K562 treated with DMSO at 1 percent for 24 hours (cell line): ENCODE results near the gene SH2D7. TPM values are rescaled to one million over a fixed set of nuclear protein-coding genes. Genes with fewer than 3 reads are reported as not detected.

Source experiments
- total RNA-seq: library from RNA; unstranded; fragments of 300-600 nt; gene quantifications from 2 replicates; pipeline ENCODE4 v1.2.3, GENCODE V29; 2022; ENCODE audit warnings: low read depth; ENCODE audit not compliant: insufficient read depth

The SH2D7 gene
- total RNA-seq: 0.21 TPM in 1 of 2 replicates, not detected in the other

GRCh38 chr15:78092261-78093041, at the start of gene SH2D7:
TSS of gene SH2D7 (plus strand) at chr15:78092561. CDS start at chr15:78092585, 24 bp downstream.

DNA sequence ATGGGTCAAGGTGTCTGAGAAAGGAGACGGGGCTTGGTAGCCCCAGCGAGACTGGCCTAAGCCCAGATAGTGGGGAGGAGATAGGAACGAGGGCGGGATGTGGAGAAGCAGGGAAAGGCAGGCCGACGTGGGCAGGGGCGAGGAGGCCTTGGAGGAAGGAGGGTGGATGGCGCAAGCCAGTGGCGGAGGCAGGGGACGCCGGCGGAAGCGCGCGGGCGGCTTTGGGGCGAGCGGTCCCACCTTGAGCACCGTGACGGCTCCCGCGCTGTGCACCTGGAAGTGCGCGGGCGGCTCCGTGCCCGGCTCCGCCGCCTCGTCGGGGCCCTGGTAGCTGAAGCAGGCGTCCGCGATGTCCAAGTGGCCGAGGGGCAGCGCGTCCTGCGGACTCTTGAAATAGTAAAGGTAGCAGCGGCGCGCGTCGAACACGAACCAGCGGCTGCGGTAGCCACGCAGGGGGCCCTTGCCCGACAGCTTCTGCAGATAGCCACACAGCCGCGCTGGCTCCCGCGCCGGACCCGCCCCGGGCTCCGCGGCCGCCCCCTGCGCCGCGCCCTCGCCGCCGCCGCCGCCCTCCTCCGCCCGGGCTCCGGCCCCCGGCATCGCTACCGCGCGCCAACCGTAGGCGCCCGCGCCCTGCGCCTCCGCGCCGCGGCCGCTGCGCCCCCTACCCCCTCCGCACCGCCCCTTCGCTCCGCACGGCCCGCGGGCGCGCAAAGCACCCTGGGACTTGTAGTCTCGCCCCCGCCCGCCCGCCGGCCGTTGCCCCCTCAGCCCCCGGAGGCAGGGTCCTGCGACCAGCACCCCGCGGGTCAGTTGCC, 15.1 kb upstream of the SH2D7 start, which contains the start of gene TBC1D2B:
TSS of gene TBC1D2B (minus strand) at position 659 of the 818 bp plus-strand sequence. CDS start at position 600, 59 bp downstream.

DNA sequence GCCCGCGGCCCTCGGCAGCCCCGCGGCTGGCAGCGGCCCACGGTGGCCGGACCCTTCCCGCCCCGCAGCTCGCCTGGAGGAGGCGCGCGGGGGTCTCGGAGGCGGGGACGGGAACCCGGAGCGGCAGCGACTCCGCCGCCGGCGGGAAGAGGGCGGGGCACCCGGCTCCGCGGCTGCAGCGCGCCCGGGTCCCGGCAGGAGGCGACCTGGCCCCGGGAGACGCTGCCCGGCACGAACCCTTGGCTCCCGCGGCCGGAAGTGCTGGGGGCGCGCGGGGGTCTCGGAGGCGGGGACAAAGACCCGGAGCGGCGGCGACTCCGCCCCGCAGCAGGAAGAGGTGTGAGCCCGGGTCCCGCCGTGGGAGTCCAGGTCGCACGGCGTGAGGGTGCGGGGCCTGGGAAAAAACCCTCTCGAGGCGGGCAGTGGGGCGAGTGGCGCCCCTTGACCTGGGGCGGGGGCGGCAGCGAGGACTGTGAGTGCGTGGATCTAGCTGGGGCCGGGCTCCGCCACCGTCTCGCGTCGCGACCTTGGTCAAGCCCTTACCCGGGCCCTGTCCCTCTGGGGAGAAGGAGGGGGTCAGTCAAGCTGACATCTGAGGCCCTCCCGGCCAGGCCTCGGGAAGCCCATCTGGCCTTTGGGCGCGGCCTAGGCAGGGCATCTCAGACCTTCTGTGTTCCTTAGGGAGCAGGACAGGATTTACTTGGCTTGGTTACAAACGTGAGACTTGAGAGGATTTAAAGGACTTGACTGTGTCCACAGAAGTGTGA, 39.1 kb downstream of the SH2D7 start, which contains the start of gene CIB2:
TSS of gene CIB2 (minus strand) at position 151 of the 767 bp plus-strand sequence. CDS start 230 bp downstream, outside the sequence.

DNA sequence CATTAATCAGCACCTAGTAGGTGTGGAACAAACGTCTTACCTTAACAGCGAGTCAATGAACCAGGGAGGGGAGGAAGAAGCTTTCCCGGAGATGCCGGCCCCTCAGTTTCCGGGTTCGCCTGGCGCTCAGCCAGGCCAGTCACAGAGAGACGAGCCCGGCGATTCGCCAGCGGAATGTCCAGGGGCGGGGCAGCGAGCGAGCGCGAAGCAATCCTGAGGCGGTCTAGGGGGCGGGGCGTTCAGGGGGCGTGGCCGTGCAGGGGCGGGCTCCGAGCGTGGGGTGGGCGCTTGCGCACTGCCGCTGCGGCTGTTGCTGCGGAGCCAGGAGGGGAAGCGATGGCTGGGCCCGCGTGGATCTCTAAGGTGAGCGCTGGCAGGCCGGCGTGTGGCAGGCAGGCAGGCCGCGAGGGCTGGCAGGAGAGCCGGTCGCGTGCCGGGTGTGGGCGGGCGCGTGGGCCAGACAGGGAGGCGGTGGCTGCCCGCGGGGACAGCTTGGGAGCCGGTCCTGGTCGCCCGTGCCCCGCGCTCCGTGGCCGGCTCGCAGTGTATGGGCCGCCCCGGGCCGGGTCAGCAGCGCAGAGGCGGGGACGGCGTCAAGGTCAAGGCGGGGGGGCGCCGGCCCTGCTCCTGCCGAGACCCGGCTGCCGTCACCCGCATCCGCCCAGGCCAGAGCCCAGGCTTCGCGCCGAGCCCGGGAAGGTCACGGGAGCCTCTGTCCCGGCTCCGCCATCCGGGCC, 56.9 kb downstream of the SH2D7 start, which contains the start of gene IDH3A:
TSS of gene IDH3A (plus strand) at position 295 of the 737 bp plus-strand sequence. CDS start at position 337, 42 bp downstream.

Other genes starting within 250 kb of the SH2D7 start
- 14.1 and 16.6 TPM in 2 replicates for gene TBC1D2B, start 14.8 kb upstream of the SH2D7 start, total RNA-seq
- gene CIB2, start 38.9 kb downstream of the SH2D7 start, total RNA-seq: 42.4 and 43.2 TPM in 2 replicates
- gene IDH3A, start 56.8 kb downstream of the SH2D7 start, total RNA-seq: 35.5 and 44.7 TPM in 2 replicates
- gene ACSBG1, start 142.0 kb downstream of the SH2D7 start, total RNA-seq: 1.9 and 3.9 TPM in 2 replicates
- 0.61 and 0.74 TPM in 2 replicates for gene DNAJA4, start 172.0 kb downstream of the SH2D7 start, total RNA-seq
- gene SKIC8, start 207.0 kb downstream of the SH2D7 start, total RNA-seq: 58.8 and 65.3 TPM in 2 replicates
- not detected in 2 replicates for gene CRABP1, start 247.8 kb downstream of the SH2D7 start, total RNA-seq